HG02610 (cell line): Measurements from ENCODE around the gene TMEM19.
"Not testable (repeated sequence)": the region's sequence is repeated elsewhere in the genome, so short reads cannot be mapped to it uniquely, and the experiment has no call there.

Source experiments
- ATAC-seq: cut with Tn5 transposase; IDR thresholded peaks from one replicate; pipeline ENCODE4 v1.9.1; 2021; ENCODE audit warnings: mild to moderate bottlenecking, moderate library complexity; ENCODE audit not compliant: unreplicated experiment

TMEM19 gene

DNA sequence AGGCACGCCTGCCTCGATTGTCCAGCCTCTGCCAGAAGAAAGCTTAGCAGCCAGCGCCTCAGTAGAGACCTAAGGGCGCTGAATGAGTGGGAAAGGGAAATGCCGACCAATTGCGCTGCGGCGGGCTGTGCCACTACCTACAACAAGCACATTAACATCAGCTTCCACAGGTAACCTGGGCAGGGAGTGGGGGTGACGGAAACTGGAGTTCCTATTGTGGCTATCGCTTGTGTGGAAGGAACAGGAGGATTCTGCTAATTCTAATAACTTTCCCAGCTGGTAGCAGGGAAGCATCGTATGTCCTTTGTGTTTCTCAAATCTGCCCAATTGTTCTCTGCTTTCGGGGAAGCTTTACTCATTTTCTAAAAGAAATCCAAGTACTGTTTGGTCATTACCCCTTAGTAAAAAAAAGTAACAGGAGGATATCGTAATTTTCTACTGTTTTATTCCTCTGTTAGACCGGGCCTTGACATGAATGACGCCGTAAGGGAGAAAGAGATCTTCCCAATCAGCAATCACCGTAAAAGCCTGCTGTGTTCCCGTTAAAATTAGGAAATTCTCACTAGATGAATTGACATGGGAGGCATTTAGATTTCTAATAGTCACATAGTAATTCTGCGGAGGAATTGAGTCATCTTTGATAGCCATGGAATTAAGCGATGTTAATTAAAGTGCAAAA is 21.3 kb upstream of the TMEM19 start:
- ATAC-seq = peak; percentile 15

DNA sequence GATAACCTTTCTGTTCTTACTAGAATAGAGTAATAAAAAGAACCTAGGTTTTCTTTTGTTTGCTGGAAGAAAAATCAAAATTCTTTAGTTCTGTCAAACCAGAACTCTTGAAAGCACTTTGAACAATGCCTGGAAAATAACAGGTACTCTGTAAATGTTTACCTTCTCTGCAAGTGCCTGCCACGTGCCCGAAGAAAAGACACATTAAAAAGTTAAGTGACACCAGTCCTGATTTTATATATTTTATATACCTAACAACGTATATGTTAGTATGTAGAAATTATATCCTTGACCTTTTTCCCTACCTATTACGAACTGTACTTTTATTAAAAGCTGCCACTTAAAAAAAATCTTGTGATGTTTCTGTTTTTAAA is 20.8 kb upstream of the TMEM19 start:
- ATAC-seq = no peak

DNA sequence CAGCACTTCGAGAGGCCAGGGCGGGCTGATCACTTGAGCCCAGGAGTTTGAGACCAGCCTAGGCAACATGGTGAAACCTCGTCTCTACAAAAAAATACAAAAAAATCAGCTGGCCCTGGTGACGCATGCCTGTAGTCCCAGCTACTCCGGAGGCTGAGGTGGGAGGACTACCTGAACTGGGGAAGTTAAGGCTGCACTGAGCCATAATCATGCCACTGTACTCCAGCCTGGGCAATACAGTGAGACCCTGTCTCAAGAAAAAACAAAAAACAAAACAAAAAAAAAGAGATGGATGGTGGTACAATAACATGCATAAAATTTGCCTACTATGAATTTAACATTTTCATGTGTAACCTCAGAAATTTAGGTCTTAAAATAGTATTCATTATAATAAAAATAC is 19.6 kb upstream of the TMEM19 start:
- no peak for ATAC-seq

DNA sequence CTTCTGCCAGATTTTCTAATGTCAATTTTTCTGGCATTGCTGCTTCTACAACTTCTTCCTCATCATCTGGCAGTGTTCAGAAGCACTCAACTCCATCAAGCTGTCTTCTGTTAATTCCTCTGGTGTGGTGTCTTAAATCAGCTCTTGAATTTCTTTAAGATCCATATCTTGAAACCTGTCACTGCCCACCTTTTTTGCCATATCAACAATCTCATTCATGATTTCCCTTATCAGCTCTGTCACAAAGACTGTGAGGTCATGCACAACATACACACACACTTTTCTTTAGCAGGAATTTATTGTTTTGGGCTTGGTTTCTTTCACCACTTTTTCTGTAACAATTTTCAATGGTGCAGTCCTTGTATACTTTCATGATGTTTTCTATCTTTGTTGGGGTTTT is 14.6 kb upstream of the TMEM19 start:
- no peak for ATAC-seq

DNA sequence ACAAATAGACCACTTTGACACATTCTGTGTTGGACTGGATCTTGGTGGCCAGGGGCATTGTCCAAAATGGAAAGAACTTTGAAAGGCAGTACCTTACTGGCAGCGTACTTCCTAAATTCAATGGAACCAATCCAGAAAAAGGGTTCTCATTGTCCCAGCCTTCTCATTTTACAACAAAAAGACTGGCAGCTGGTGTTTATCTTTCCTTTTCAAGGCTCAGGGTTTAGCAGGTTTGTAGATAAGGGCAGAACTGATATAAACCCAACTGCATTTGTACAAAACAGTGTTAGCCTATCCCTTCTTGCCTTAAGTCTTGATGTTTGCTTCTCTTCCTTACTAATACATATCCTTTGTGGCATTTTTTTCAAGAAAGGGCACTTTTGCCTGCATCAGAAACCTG is 14.1 kb upstream of the TMEM19 start:
- ATAC-seq = no peak

DNA sequence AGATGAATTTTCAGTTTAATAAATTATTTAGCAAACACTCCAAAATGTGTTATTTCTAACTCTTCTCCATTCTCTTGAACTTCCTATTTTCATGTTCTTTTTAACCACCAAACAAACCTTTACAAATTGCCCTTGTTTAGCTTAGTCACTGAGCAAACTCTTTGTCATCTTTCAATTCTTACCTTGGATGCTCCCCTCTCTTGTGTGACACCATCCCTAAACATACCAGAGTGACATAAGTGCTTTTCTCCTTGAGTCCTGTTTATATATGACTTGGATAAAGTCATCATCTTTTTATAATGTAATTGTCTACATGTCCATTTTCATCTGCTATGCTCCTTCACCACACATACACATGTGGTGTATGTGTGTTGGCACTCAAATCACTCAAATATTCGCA is 3.4 kb upstream of the TMEM19 start:
- ATAC-seq = no peak

DNA sequence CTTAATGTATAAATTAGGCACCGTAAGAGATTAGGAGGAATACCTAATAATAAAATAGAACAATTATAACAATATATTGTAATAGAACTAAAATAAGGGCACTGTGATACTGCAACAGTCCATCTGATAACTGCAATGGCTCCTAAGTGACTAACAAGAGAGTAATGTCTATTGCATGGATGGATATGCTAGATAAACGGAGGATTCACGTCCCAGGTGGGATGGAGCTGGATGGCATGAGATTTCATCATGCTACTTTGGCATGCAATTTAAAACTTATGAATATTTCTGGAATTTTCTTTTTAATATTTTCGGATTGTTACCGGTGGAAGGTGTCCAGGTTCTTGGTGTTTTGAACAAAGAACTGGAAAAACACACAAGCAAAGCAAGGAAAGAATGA is 2.2 kb upstream of the TMEM19 start:
- ATAC-seq = no peak

DNA sequence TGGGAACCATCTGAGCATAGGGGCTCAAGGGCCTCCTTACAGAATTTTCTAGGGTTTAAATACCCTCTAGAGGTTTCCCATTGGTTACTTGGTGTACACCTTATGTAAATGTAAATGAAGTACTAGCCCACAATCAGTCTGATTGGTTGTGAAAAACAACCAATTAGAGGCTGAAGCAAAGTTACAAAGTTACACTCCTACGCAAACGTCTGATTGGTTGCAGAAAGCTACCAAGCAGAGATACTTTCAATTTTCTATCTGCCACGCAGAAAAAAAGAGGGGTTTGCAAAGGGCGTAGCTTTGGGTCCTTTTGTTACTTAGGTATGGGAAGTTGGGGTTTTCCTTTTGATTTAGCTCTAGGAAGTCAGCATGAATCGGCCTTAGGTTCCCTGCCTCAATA is 1.8 kb upstream of the TMEM19 start:
- ATAC-seq = no peak

DNA sequence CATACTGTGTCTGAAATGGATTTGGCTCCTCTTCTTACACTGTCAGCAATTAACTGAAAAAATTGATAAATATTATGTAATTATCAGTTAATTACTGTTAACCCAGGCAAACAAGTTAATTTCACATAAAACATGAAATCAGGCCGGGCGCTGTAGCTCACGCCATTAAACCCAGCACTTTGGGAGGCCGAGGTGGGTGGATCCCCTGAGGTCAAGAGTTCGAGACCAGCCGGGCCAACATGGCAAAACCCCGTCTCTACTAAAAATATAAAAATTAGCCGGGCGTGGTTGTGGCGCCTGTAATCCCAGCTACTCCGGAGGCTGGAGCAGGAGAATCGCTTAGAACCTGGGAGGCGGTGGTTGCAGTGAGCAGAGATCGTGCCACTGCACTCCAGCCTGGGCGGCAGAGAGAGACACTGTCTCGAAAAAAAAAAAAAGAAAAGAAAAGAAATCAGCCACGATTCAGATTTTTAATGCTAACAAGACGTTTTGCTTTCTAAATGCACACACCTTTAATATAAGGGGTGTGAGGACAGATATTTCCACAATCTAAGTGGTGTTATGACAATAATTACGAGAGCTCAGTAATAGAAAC is 473 bp upstream of the TMEM19 start:
- ATAC-seq = no peak

DNA sequence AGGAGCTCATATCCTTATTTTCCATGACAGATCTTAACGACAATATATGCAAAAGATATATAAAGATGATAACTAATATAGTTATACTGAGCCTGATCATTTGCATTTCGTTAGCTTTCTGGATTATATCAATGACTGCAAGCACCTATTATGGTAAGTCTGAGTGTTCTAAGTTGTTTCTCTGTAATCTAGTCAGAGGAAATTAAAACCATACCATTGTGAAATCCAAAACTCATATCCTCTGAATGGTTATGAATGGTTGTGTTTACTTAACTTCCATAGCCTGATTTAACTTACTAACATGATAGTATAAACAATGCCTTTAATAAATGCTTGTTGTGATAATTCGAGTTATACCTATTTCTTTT is 760 bp downstream of the TMEM19 start:
- ATAC-seq = no peak

DNA sequence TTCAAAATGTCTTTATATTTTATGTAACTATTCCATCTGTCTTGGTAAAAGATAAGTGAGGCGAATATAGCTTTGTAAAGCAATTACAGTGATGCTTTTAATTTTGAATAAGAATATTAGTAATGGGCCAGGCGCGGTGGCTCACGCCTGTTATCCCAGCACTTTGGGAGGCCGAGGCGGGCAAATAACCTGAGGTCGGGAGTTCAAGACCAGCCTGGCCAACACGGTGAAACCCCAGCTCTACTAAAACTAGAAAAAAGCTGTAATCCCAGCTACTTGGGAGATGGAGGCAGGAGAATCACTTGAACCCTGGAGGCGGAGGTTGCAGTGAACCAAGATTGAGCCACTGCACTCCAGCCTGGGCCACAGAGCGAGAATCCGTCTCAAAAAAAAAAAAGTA is 1.3 kb downstream of the TMEM19 start:
- not testable (repeated sequence) for ATAC-seq

DNA sequence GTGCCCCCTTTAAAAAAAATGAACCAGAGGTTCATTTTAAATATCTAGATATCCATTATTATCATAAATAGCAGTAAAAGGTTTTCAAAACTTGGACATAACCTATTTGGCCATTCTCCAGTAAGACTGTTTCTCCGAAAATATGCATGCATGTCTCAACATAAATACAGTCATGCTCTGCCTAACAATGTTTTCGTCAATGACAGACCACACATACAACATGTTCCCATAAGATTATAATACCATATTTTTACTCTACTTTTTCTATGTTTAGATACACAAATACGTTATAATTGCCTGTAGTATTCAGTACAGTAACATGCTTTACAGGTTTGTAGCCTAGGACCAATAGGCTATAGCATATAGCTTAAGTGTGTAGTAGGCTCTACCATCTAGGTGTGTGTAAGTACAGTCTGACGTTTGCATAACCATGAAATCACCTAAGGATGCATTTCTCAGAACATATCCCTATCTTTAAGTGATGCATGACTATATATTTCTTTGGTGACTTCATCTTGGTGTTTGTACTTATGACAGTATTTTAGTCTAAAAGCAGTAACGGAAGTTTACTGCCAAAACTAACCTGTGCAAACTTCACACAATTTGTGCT is 3.2 kb downstream of the TMEM19 start:
- no peak for ATAC-seq

DNA sequence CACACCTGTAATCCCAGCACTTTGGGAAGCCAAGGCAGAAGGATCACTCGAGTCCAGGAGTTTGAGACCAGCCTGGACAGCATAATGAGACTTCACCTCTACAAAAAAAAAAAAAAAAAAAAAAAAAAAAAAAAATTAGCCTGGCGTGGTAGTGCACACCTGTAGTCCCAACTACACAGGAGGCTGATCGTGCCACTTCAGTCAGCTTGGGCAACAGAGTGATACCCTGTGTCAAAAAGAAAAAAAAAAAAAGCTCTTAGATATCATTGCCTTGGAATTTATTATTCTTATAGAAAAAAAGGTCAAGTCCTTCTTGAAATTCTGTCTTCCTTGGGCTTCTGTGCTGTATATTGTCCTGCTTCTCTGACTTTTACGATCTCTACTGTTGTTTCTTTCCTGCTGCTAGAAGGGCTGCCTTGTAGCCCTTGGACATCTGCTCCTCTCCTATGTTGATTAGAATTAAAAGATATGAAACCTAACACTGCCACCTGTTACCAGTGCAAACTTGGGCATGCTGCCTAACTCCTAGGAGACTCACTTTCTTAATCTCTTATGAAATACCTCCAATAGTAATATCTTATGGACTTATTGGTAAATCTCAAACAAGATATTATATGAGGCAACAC is 5.7 kb downstream of the TMEM19 start:
- no peak for ATAC-seq

DNA sequence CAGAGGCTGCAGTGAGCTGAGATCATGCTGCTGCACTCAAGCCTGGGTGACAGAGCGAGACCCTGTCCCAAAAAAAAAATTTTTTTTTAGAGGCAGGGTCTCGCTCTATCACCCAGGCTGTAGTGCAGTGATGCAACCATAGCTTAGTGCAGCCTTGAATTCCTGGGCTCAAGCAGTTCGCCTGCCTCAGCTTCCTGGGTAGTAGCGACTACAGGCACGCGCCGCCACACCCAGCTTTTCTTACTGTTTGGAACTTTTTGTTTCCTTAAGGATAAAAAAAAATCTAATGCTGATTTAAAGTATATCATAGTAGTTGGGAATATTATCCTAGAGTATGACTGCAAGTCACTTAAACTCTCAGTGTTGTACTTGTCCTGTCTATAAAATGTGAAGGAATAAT is 7.2 kb downstream of the TMEM19 start:
- ATAC-seq = no peak

DNA sequence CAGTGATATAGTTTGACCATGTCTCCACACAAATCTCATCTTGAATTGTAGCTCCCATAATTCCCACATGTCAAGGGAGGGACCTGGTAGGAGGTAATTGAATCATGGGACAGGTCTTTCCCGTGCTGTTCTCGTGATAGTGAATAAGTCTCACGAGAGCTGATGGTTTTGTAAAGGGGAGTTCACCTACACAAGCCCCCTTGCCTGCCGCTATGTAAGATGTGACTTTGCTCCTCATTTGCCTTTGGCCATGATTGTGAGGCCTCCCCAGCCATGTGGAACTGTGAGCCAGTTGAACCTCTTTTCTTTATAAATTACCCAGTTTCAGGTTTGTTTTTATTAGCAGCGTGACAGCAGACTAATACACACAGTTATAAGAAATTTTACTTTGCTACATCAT is 7.8 kb downstream of the TMEM19 start:
- ATAC-seq = peak; percentile 16

DNA sequence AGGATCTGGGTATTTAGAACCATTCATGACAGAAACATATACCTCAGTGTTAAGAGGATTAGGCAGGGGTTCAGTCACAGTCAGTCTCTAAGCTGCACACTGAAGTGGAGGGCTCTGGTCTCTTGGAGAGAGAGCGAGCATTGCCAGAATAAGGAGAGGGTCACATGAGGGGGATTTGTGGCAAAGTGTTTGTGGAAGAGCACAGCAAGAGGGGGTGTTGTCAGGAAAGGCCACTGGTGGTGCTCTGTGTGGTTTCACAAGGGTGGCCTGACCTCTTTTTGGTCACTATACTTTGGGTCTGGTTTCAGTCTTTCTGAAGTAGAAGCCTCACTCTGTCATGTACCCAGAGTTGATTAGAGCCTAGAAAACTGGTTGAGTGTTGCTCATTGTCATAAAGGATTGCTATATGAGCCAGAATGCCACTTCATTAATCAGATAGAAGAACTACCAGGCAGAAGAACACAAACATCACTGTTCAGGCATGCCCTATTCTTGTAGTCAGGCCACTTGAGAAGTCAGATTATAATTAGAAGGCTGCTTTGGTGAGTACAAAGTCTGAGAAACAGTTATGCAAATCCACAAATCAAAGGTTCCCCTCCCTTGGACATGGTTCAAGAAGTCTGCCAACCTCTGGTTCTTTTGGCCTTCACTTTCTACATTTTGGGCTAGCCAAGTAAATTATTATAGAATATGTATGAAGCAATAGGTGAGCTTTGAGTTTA is 8.4 kb downstream of the TMEM19 start:
- peak; percentile 85 for ATAC-seq

DNA sequence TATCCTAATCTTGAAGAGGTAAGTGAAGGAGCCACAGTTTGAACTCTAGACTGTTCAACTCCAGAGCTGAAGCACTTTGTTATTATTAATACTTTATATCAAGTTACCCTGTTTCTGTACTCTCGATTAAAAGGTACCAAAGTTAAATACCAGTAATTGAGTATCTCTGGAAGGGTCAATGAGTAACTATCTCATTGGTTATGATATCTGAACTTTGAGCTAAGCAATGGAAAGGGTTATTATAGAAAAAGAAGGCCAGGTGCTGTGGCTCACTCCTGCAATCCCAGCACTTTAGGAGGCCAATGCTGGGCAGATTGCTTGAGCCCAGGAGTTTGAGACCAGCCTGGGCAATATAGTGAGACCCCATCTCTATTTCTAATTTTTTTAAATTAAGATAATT is 9.9 kb downstream of the TMEM19 start:
- ATAC-seq = no peak

DNA sequence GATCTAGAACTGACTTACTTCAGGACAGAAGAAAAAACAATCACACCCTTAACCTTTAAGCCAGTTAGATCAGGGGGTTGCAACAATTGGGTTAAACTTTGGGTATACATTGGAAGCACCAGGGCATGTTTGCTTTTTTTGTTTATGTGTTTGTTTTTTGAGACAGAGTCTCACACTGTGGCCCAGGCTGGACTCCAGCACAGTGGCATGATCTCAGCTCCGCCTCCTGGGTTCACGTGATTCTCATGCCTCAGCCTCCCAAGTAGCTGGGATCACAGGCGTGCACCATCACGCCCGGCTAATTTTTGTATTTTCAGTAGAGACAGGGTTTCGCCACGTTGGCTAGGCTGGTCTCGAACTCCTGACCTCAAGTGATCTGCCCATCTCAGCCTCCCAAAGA is 16.3 kb downstream of the TMEM19 start:
- ATAC-seq = not testable (repeated sequence)

DNA sequence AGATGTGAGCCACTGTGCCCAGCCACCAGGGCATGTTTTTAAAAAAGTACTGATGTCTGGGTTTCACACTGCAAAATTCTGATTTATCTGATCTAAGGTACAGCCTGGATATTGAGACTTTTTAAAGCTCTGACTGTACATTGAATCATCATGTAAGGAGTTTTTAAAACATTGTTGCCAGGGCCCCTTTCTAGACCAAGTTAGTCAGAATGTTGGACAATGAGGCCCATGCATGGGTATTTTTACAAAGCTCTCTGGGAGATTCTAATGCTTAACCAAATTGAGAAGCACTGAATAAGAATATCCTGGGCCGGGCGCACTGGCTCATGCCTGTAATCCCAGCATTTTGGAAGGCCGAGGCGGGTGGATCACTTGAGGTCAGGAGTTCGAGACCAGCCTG is 16.7 kb downstream of the TMEM19 start:
- no peak for ATAC-seq

DNA sequence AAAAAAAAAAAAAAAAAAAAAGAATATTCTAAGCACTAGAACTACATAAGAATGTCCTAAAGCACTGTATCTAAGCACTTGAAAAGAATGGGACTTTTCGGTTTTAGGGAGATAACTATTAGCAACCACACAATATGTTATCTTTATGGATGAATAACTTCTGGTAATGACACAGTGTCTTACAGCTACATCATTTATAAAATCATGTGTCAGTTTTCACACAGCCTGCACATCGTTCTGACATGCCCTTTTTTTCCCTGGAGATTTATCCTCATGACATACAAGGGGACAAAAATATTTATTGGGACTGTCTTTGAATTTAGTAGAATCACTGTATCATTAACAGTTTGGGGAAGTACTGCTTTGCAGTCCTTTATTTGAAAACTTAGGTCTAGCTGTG is 17.3 kb downstream of the TMEM19 start:
- no peak for ATAC-seq

DNA sequence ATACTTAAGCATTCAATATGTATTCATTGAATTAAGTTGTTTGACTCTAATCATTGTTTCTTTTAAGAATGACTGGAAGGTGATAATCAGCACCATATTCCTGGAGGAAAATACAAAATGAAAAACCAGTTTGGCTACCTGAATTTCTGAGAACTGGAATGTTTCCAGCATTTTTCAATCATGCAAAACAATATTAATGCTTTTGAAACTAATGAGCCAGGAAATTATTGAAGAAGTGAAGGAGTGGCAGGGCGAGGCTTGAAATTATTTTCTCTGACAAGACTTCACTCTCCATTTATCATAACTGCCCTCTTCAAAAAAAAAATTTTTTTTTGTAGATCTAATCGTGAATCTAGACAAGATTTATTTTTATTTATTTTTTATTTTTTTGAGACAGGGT is 19.0 kb downstream of the TMEM19 start:
- ATAC-seq = no peak

DNA sequence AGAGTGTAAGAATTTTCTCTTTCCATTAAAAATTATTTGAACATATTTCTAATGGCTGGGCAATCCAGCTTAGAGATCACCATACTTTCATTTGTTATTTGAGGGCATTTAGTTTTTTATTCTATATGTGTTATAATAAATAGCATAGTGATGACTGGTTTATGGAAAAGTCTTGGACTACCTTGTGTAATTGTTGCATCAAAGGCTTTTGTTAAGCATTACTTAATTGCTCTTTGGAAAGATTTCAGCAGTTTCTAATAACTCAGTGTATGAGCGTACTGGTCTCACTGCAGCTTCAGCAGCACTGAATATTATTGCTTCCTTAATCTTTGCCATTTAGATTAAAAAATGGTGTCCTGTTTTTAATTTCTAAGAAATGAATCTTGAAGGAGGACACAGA is 22.8 kb downstream of the TMEM19 start:
- no peak for ATAC-seq
